NCI-H2227 (cell line): ENCODE measurements around the gene SMOC2.

ENCODE experiments used
- DNase-seq: peaks from one replicate; lab custom pipeline; 2025; ENCODE audit not compliant: unreplicated experiment; lab: John Stamatoyannopoulos, UW

SMOC2 gene

DNA sequence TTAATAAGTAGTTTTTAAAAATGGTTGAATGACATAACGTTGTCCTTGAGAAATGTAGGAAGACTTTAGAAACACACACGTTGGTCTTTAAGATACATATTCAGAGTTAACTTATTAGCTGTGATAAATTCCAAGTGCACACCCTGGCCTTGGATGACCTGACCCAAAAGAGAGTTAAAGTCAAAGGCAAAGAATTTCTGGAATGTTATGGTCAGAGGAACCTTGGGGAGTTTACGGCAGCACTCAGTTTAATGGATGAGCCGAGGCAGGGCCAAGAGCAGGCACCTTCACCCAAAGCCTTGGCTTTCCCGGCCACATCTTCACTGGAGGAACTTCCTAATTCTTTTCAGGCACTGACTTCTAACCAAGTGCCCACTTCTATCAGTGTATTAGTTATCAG, 200.5 kb downstream of the SMOC2 start:
- DNase-seq, result no peak

DNA sequence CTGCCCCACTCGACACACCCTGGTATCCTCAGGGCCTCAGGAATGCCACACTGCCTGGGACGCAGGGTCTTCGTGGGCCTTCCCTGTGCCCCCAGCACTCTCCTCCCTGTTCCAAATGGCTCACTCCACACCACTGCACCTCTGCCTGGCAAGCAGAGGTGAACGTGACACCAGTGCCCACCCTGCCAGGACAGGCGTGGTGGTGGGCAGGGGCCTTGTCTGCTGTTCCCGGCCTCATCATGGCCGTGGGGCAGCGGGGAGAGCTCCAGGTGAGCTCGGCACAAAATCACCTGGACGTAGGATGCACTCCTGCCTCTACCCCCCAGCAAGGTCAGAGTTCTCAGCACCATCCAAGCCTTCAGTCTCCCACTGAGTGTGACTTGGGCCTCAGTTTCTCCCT, 202.4 kb downstream of the SMOC2 start:
- DNase-seq, result no peak

DNA sequence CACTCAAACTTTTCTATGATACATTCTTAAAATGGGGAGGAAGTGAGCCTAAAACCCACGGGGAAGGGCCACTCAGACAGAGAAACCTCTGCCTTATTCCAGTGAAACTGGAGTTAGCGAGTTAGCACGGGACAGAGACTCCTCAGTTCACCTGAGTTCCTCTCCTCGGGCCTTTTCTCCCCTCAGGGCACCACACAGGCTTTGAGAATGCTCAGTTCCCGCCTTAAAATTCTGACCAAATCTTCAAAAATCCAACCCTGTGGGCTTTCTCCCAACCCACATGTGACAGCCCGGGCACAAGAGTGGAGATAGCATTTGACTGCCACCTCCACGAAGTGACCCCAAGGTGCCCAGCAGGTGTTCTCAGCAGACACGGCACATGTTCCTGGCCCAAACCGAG, 204.3 kb downstream of the SMOC2 start:
- no peak for DNase-seq

DNA sequence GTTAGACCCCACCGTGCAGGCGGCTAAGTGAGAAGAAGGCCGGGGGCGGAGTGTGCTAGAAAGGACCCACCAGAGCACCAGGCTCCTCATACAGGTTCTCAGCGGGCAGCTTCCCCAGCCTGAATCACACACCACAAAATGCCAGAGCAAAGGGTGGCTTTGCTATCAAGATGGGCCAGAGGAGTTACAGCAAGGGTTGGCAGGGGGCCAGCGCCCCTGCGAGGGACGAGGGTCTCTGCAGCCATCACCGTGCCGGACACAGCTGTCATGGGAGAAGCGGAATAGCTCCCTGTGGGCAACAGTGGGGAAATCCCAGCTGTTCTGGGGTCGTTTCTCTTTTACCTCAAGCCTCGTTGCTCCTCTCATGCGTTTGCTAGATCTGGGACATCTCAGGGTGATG, 206.3 kb downstream of the SMOC2 start:
- no peak for DNase-seq

DNA sequence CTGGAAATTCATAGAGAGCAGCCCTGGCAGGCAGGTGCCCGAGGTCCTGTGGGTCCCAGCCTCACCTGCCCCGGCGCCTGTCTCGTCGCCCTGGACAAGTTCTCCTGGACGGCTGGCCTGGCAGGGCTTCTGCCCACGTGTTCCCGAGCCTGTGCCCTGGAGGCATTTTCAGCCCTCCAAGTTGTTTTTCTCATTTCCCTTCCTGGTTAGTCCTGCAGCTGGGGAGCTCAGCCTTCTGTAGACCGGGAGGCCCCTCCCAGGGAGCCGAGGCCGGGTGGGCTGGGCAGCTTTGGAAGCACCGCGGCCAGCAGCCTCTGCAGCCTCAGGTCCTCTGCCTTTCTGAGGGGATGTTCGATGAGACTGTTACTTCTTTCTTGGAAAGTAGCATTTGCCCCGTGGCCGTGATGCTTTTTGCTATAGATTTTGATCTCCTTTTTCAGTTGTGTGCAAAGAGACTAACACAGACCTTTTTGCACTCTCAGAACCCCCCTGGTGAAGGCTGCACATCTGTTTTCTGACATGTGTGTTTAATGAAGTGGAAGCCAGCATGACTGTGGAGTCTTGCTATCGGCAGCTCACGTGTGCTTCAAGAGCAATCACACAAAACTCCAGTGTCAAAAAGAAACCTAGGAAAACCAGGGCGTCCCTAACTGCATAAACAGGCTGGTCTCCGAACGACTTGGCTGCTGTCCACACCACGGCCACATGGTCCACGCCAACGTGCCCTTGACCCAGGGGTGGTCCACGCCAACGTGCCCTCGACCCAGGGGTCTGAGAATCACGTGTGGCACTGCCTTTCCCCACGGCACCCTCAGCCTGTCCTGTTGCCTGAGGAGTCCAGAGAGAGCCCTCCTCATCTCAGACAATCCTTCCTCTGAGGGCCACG, 207.5 kb downstream of the SMOC2 start:
- no peak for DNase-seq

DNA sequence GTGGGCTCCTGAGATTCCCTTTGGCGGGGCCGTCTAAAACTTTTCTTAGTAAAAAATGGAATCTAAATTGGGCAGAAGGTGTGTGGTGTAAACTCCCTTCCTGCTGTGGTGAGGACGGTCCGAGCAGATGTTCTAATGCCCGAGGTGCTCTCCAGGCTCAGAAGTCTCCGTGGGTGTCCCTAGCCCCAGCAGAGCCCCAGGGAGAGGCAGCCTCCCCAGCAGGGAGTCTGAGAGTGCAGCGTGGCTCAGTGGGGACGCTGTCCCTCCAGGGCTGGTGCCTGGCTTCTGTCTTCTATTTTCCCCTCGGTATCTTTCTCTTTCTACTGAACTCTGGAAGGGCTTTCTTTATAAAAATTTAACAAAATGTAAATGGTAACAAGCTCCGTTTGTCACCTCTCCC, 208.2 kb downstream of the SMOC2 start:
- DNase-seq, result no peak

DNA sequence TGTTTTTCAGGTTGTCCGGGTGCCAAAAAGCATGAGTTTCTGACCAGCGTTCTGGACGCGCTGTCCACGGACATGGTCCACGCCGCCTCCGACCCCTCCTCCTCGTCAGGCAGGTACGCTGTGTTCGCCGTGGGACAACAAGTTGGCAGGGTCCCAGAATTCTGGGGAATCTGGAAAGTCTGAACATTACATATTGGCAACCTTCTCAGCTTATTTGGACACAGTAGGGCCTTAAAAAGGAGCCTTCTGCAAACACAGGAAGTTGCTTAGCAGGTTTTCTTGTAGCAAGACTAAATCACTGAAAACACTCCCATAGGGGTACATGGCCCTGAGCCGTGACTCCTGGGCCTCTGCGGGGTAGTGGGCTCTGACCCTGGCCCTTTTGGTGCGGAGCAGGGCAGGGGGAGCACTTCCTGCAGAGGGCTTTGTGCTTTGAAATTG, 209.7 kb downstream of the SMOC2 start:
- no peak for DNase-seq

DNA sequence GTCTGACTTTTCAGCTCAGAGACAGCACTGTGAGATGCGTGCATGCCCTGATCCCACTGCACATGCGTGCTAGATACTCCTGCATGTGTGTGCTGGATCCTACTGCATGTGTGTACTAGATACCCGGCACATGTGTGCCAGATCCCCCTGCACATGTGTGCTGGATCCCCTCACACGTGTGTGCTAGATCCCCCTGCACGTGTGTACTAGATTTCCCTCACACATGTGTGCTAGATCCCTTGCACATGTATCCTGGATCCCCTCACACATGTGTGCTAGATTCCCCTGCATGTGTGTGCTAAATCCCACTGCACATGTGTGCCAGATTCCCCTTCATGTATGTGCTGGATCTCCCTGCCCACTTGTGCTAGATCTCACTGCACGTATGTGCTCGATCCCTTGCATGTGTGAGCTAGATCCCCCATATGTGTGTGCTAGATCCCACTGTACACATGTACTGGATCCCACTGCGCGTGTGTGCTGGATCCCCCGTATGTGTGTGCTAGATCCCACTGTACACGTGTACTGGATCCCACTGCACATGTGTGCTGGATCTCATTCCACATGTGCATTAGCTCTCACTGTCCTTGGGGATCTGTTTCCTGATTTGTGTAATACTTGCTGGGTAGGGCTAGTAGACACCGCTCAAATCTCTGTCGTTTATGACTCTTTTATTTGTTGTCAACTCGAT, 214.6 kb downstream of the SMOC2 start:
- no peak for DNase-seq

DNA sequence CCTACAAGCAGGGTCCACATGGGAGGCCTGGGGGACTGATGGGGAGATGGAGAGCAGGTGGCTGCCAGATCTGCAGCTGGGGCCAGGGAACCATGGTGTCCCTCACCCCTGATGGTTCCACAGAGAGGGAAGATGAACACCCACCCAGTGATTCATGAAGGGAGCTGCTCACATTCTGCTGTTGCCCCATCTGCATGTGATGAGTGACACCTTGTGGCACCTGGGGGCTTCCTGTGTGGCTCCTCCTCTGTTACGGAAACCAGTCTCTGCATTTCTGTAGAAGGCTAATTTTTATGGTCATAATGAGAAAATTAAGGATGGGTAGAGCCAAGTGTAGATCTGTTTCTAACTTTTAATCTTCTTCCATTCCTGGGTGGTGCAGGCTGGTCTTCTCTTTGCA, 217.1 kb downstream of the SMOC2 start:
- DNase-seq, result no peak

DNA sequence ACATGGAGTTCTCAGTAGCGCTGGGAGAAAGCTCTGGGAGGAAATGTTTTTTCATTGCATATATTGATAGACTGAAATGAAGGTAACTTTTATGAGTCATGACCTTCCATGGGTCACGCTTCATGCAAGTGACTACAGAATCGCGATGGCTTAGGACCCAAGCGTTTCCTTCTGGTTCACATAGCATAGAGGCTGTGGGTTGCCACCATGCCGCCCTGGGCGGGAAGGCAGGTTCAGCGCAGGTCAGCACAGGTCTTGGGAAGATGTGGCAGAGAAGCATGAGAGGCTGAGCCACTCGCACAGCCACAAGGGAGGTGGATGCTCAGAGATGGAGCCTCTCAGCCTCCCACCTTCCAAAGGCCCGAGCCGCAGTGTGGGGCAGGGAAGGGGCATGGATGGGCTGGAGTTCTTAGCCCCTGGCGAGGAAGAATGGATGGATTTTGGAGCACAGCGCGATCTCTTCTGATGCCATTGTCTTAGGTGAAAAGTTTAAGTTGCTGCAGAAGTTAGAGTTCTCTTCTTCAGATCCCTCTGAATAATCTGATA, 219.5 kb downstream of the SMOC2 start:
- no peak for DNase-seq

DNA sequence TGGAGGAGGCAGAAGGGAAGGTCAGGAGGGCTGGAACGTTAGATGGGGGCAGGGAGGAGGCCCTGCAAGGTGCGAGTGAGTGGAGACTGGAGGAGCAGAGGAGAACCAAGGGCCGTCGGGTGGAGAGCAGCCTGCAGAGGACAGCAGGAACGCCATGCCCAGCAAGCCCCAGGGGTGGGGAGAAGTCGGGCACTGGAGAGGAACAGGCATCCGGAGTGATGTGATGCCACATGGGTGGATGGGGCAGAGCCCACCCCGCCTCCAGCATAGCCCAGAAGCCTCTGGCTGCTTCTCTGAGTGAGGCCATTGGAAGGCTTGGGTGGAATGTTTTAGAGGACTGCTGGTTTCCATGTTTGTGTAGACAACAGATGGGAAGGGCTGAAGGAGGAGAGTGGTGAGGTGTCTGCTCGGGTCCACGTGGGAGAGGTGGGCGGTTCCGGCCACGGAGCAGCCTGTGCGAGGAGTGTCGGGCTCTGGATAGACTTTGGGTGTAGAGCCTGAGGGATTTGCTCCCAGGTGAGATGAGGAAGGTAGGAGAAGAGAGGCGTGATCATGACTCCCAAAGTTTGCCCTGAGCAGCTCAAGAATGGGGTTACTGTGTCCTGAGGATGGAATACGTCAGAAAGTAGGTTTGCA, 221.4 kb downstream of the SMOC2 start:
- DNase-seq, result no peak

DNA sequence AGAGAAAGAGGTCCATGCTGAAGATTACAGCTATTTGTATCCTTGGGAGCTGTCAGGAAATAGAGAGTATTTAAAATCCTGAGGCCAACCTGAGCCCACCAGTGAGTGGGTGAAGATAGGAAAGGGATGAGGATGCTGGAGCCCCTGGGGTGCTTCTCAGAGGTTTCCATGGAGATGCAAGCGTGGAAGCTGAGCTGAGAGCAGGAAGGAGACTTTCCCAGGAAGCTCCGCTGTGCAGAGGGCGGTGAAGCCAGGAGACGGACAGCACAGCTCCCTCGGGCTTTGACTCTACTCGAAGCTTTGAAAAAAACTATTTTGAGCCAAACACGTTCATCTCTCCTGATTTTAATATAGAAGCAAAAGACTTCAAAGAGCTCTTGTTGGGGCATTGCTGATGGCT, 222.1 kb downstream of the SMOC2 start:
- no peak for DNase-seq

DNA sequence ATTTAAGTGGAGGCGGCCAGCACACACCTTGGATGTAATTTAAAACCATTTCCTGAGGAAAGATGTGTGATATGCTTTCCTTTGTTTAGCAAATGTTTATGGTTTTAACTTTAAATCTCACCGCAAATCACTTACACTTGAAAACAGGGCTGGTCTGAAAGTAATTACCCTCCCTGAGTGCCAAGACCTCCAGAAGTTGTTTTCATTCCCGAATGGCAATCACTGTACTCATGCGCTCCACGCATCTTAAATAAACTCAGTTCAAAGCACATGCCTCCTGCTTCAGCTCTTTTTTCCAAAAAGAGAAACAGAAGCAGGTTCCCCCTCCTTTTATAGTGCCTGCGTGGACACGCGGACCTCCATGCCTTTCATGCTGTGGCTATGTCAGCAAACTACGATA, 224.0 kb downstream of the SMOC2 start:
- DNase-seq, result no peak

DNA sequence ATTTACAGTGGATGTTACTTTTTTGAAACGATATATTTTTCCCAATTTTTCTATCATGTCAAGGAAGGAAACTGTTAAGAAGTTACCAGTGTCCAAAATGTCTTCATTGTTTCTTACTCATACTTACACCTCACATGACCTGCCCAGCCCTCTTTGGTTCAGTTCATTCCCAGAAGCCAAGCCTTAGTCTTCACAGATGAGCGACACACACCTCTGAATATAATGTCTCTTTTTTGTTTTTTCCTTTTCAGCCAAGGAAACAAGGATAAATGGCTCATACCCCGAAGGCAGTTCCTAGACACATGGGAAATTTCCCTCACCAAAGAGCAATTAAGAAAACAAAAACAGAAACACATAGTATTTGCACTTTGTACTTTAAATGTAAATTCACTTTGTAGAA, 225.2 kb downstream of the SMOC2 start:
- DNase-seq, result no peak

DNA sequence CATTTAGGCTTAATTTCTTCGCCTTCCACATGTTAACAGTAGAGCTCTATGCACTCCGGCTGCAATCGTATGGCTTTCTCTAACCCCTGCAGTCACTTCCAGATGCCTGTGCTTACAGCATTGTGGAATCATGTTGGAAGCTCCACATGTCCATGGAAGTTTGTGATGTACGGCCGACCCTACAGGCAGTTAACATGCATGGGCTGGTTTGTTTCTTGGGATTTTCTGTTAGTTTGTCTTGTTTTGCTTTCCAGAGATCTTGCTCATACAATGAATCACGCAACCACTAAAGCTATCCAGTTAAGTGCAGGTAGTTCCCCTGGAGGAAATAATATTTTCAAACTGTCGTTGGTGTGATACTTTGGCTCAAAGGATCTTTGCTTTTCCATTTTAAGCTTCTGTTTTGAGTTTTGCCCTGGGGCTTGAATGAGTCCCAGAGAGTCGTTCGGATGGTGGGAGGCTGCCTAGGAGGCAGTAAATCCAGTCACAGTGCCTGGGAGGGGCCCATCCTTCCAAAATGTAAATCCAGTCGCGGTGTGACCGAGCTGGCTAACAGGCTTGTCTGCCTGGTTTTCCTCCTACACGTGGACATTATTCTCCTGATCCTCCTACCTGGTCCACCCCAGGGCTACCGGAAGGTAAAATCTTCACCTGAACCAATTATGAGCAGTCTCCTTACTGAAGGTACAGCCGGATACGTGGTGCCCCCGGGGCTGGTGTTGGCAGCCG, 225.9 kb downstream of the SMOC2 start:
- DNase-seq, result no peak

DNA sequence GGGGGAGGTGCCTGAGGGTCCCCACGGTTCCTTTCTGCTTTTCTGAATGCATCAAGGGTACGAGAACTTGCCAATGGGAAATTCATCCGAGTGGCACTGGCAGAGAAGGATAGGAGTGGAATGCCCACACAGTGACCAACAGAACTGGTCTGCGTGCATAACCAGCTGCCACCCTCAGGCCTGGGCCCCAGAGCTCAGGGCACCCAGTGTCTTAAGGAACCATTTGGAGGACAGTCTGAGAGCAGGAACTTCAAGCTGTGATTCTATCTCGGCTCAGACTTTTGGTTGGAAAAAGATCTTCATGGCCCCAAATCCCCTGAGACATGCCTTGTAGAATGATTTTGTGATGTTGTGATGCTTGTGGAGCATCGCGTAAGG, 226.4 kb downstream of the SMOC2 start:
- no peak for DNase-seq

DNA sequence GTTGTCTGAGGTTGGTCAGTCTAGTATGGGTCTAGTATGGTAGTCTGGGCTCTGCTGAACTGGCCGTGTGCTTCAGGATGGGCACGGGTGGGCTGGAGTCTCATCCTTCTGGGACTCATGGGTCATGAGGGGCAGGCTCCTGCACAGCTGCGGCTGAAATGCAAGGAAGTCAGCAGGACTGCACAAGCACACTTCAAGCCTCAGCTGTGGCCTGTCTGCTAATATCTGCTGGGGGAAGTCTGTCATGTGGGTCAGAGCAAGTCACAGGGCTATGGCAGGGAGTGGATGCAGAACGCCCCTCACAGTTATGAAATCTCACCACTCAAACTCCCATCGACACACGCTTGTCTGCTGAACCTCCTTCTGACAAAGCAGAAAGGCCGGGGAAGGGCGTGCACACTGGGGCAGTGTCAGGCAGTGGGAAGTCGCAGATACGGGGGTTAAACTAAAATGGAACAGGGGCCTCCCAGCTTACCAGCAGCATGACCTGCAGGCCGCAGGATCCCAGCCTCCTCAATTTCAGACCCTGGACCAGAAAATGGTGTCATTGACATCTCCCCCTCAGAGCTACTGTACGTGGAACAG, 229.5 kb downstream of the SMOC2 start:
- no peak for DNase-seq

DNA sequence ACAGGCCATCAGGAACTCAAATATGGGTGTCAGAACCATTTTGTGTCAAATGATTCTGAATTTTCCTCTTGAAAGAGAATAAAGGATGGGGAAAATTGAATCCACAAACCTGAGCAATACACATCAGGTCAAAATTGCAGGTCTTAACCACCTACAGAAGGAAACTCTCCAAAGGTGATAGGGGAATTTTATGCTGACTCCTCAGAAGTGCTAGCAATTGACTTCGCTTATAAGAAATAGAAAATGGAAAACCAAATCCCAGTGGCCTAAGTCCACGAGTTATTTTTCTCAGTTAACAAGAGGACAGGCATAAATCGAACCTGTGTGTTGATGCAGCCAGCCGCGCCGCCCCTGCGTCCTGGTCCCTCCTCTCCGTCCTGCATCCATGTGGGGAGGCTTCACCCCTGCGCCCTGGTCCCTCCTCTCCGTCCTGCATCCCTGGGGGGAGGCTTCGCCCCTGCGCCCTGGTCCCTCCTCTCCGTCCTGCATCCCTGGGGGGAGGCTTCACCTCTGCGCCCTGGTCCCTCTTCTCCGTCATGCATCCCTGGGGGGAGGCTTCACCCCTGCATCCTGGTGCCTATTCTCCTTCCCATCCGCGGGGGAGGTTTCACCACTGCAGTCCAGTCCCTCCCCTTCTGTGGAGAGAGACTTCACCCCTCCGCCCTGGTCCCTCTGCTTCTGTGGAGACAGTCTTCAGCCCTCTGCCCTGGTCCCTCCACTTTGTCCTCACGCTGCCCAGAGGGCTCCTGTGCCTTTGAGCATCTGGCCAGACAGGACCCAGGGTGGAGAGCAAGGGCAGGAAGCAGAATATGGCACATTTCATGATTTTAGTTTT, 230.3 kb downstream of the SMOC2 start:
- no peak for DNase-seq

DNA sequence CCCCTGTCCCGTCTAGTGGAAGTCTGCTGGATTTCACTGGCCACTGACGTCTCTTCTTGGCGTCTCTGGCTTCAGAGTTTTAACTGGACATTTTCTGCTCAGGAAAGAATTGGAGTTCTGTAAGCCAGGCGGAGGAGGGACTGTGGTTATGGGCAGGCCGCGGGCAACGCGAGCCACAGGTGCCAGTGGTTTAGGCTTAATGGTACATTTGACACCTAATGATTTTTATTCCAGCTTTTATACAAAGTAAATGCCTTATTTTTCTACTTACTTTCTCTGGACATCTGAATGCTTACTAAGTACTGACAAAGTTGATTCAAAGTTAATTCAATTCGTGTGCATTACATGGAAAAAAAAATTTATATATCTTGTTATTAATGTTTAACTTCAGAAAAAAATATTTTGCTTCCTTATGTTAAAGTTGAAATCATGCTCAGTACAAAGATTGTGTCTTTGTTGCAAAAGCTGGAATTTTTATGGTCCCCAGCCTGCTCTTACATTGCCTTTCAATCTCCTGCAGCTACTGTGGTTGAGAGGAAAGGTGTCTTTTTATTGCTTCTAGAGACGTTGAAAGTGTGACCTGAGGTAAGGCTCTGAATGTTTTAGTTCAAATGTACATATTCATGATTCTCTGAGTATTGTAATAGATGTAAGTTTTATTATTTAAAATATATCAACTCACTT, 231.0 kb downstream of the SMOC2 start:
- DNase-seq, result no peak
